ENCODE measurements around the gene WBP1.

The WBP1 gene

DNA sequence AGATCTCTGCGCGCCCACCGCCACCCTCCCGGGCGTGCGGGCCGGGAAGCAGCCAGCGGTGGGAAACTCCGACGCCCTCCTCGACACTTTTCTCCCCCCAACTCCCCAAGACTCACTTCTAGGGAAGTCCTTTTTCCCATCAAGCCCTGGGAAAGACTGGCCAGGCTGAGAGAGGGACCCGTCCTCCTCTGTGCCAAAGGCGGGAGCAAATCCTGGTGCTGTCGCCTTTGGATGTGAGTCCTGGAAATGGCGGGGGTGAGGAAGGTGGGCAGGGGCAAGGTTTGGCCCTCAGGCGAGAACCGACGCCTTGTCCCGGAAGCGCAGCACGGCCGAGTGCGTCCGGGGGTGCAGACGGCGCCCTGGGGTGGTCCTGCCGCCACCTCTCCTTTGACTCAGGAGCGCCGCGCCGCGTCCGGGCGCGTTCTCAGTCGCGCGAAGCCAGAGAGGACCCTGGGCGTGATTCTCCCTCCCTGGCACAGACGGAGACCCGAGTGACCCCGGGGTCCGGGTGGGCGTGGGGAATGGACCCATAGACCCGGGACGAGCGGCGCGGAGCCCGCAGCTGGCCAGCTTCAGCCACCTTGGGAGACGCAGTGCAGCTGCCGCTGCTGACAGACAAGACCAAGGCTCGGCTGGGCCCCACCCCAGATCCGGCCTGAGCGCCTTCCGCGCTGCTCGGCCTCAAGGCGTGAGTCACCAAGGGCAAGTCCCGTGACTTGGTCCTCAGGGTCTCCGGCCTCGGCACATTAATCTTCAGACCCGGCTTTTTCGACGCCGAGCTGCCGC lies 44.7 kb downstream of the WBP1 start:
- DNase-seq (ENCODE audit: low spot score), result peak; percentile 90

DNA sequence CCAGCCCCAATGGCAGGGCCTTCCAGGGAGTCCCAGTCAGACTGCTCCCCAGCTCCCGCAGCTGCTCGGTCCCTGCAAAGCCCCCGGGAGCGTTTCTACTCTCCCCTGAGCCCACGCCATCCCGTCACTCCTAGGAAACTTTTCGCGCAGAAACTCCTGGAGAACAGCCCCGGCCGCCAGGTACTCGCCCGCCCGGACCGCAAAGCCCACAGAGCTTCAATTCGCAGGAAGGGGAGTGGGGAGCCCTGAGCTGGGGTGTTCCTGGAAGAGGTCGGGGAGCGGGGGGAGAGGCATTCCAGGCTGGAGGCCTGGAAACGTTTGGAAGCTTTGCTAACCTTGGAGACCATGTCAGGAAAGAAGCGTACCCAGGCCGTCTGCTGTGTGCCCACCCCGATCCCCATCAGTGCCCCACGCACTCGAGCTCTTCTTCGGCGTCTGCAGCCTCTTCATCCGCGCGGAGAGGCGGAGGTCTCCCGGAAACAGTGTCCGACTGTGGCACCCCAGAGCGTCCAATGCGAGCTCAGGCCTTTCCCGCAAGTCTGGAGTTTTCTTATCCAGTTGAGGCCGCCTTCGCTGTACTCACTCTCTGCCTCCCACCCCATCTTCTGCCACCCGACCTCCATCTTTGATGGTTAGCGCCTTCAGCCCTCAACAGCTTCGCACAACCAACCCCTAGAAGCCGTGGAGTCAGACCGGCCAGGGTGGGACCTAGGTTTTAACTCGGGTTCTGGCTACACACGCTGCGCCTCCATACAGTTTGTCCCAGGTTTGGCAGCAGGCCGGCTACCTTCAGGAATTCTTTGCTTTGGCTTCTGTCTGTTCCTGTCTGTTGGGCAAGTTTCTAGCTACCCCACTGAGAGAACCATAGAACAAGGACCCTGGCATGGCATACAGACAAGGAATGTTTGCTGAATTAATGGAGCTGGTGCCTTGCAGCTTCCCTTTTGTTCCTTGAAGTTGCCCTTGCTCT lies 45.6 kb downstream of the WBP1 start:
- no peak for DNase-seq (ENCODE audit: low spot score)

DNA sequence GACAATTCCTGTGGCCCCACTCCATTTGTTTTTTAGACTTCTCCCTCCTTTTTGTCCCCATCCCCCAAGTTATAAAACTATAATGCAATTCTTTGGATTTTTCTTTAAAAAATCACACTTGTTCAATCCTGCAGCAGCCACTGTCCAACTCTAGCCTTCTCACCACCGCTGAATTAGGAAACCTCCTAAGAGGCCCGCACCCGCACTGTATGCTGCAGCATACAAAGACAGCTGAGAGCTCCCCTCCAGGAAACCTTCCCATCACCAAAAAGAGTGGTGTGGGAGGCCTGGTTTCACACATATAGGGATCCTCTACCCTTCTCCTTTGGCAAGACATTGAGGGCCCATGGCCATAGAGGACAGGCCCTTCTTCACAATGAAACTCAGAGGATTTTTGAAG lies 46.4 kb downstream of the WBP1 start:
- DNase-seq (ENCODE audit: low spot score), result no peak

DNA sequence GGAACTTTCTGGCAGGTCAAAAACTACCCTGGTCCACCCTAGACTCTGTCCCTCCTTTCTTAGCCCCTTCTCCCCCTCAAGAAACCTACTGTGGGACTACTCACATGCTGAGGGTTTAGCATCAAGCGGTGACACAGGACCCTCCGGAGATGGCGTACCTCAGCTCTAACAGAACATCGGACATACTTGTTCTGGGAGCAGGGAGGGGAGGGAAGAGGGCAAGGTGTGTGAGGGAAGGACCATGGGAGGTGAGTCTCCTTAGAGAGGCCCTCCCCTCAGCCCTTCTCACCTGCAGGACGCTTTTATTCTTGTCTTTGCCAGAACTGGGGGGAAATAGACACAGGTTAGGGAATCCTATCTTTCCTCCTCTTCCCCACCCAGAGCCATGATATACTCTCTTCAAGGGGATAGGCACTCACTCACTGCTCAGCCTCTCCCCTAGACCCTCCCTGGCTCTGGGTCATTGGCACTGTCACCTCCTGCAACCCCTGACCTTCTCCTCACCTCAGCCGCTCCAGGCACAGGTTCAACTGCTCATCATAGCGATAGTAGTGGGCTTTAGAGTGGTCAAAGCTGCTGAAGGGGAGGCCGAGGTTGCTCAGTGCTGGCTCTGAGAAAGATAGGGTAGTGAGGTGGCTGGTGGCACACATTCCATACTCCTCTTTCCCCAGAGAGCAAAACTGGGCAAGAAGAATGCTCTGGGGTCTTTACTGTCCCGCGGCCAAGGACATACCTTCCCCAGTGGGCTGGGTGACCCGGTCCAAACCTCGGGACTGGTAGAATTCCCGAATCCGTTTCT lies 47.4 kb downstream of the WBP1 start:
- DNase-seq (ENCODE audit: low spot score), result no peak

DNA sequence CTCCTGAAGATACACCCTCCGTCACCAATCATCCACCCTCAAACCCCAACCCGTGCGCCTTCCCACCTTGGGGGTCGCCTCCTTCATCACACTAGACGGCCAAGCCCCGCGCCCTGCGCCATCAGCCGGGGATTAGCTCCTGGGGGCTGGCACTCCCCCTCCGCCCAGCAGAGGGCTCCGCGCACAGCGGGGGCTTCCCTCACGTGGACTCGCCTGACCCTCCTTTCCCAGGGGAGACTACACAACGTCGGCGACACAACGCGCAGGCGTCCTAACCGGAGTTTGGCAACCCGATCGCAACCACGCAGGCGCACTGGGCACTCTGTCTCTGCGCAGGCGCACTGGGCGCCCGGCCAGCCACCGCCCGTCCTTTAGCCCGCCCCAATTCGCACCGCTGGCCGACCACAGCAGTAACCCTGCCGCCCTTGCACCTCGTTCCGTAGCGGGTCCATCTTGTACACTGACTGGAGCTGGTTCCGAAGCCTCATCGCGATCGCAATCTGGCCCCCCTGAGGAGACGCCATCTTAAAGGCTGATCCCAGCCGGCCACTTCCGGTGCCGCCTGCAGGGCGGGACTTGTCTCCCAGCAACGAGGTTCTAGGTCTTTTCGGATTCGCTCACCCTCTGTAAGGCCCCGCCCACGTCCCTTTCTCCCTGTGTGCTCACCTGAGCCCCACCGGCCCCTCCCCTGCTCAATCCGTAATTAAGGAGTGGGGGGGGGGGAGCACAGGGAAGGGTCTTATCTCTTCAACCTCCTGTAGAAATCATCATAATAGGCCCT lies 49.1 kb downstream of the WBP1 start, which contains the start of gene PCGF1:
PCGF1 (minus strand) TSS at position 551 of the 781 bp plus-strand sequence; CDS start at position 524, 27 bp downstream.
- peak; percentile 97 for DNase-seq (ENCODE audit: low spot score)

DNA sequence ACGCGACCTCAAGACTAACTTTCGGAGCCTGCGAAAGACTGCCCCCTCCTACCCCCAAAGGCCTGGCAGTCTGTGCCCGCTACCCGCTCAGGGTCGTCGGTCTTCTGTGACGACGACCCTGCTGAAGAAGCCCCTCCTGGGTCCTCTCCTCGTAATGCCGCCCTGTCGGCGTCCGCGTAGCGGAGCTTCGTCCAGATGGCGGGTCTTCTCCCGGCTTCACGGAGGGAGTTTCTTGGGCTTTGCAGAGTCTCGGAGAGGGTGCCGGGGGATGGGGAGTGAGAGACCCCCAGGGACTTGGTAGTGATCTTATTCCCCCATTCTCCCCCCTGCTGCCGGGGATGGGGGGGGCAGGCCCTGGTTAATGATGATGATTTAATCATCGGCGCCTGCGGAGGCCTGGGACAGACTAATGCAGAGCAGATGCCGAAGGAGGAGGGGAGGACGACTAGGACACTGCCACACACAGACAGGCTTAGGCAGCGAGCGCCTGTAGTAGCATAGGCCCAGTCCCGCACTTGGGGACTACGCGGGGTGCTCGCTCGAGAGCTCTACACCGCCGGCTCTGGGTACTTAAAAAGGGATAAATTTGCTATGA lies 49.8 kb downstream of the WBP1 start:
- DNase-seq (ENCODE audit: low spot score), result no peak

DNA sequence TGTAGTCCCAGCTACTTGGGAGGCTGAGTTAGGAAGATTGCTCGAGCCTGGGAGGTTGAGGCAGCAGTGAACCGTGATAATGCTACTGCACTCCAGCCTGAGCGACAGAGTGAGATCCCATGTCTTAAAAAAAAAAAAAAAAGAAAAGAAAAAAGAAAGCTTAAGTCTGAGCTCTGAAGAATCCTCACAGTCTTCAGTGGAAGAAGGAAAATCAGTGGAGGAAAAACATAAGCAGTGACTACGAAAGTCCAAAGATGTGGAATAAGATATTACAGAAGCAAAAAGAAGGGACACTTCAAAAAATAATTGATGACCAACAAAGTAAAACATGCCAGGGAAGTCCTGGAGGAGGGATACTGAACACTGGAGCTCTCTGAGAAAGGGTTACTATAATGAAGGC lies 52.0 kb downstream of the WBP1 start:
- DNase-seq (ENCODE audit: low spot score), result no peak

Measured in AG08396 (cell line).